SU-DHL-6 (cell line): ENCODE measurements around the gene LCP1.
A peak's percentile ranks its signal among the peaks of the same experiment; 100 is the strongest.

Source experiments
- H2AFZ ChIP-seq: fragments of 200-600 bp; sonication (generic); 2 replicates; pipeline ENCODE4 v1.6.1; 2014; ENCODE audit warnings: low read depth, mild to moderate bottlenecking, moderate library complexity, mixed read lengths, antibody characterized with exemption, low read length; ENCODE audit not compliant: severe bottlenecking
- H3F3A ChIP-seq: fragments of 200-600 bp; shearing (Covaris generic); 2 replicates; pipeline ENCODE4 v1.6.0; 2016; ENCODE audit warnings: antibody characterized with exemption, mild to moderate bottlenecking; ENCODE audit not compliant: insufficient read depth
- H3K27ac ChIP-seq: fragments of 200-600 bp; sonication (generic); 2 replicates; pipeline ENCODE4 v1.5.1; 2016; ENCODE audit warnings: low read depth, mild to moderate bottlenecking, low read length, moderate library complexity, mixed read lengths
- H3K27me3 ChIP-seq: fragments of 200-600 bp; sonication (generic), shearing (Covaris generic); 2 replicates; pipeline ENCODE4 v1.6.0; 2014; ENCODE audit warnings: mild to moderate bottlenecking, low read length
- H3K36me3 ChIP-seq: fragments of 200-600 bp; sonication (generic); 2 replicates; pipeline ENCODE4 v1.6.1; 2014; ENCODE audit warnings: mild to moderate bottlenecking, low read length, mixed read lengths
- H3K4me2 ChIP-seq: fragments of 300-600, 200-600 bp; shearing (Covaris generic), sonication (generic); 2 replicates; pipeline ENCODE4 v1.6.0; 2014; ENCODE audit warnings: low read length, low read depth, mild to moderate bottlenecking; ENCODE audit not compliant: poor library complexity, severe bottlenecking
- H3K4me3 ChIP-seq: fragments of 200-600 bp; sonication (generic); 2 replicates; pipeline ENCODE4 v1.5.1; 2014; ENCODE audit warnings: antibody characterized with exemption, low read length, mild to moderate bottlenecking, mixed read lengths; ENCODE audit not compliant: insufficient read depth, poor library complexity, severe bottlenecking
- H3K79me2 ChIP-seq: fragments of 200-600 bp; sonication (generic); 2 replicates; pipeline ENCODE4 v1.6.1; 2014; ENCODE audit warnings: mild to moderate bottlenecking, low read length, moderate library complexity; ENCODE audit not compliant: insufficient read depth
- H3K9ac ChIP-seq: fragments of 200-600 bp; sonication (generic); 2 replicates; pipeline ENCODE4 v1.7.0; 2014; ENCODE audit warnings: mild to moderate bottlenecking, low read length
- H3K9me2 ChIP-seq: fragments of 200-600 bp; sonication (generic); replicated peaks from 2 replicates; pipeline ENCODE4 v1.6.1; 2014; ENCODE audit warnings: low read length; ENCODE audit not compliant: insufficient read depth
- H3K9me3 ChIP-seq: fragments of 200-600 bp; sonication (generic); 2 replicates; pipeline ENCODE4 v1.6.1; 2014; ENCODE audit warnings: low read length, mixed read lengths; ENCODE audit not compliant: insufficient read depth
- H4K20me1 ChIP-seq: fragments of 200-600 bp; sonication (generic); 2 replicates; pipeline ENCODE4 v1.6.1; 2014; ENCODE audit warnings: low read depth, mild to moderate bottlenecking, antibody characterized with exemption, low read length, moderate library complexity, mixed read lengths
- EZH2phosphoT487 ChIP-seq: fragments of 200-600 bp; sonication (generic), shearing (Covaris generic); conservative IDR thresholded peaks from 2 replicates; pipeline ENCODE4 v1.6.1; 2018; ENCODE audit warnings: mild to moderate bottlenecking, antibody characterized with exemption, low read length, moderate library complexity, mixed read lengths
- TF ChIP-seq, protein P1 (sequence below): fragments of 200-600 bp; sonication (generic); IDR thresholded peaks from one replicate; pipeline ENCODE4 v1.5.1; 2017; ENCODE audit warnings: antibody characterized with exemption, mild to moderate bottlenecking, low read length, moderate library complexity; ENCODE audit not compliant: insufficient read depth, poor library complexity, severe bottlenecking

The LCP1 gene

DNA sequence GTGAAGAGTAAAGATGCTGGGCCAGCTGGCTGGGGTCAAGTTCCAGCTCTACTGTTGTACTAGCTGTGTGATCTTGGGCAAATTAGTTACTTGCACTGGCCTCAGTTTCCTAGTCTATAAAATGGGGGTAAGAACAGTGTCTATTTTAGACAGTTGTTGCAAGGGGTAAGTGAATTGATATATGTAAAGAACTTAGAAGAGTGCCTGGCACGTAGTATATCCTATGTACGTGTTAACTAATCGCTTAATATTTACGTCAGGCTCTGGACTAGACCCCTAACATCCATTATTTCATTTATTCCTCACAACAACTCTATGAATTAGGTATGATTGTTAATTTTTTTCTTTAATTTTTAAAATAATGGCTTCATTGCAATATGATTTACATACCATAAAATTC, 3.7 kb upstream of the LCP1 start:
- Histone ChIP-seq H3K4me3 (no peak overlapping the region), H3K36me3 (peaks cover 7% of the 10 kb centered on the region)
- TF ChIP-seq EZH2phosphoT487 = no peak
- TF ChIP-seq, protein P1, sequence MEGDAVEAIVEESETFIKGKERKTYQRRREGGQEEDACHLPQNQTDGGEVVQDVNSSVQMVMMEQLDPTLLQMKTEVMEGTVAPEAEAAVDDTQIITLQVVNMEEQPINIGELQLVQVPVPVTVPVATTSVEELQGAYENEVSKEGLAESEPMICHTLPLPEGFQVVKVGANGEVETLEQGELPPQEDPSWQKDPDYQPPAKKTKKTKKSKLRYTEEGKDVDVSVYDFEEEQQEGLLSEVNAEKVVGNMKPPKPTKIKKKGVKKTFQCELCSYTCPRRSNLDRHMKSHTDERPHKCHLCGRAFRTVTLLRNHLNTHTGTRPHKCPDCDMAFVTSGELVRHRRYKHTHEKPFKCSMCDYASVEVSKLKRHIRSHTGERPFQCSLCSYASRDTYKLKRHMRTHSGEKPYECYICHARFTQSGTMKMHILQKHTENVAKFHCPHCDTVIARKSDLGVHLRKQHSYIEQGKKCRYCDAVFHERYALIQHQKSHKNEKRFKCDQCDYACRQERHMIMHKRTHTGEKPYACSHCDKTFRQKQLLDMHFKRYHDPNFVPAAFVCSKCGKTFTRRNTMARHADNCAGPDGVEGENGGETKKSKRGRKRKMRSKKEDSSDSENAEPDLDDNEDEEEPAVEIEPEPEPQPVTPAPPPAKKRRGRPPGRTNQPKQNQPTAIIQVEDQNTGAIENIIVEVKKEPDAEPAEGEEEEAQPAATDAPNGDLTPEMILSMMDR = no peak

DNA sequence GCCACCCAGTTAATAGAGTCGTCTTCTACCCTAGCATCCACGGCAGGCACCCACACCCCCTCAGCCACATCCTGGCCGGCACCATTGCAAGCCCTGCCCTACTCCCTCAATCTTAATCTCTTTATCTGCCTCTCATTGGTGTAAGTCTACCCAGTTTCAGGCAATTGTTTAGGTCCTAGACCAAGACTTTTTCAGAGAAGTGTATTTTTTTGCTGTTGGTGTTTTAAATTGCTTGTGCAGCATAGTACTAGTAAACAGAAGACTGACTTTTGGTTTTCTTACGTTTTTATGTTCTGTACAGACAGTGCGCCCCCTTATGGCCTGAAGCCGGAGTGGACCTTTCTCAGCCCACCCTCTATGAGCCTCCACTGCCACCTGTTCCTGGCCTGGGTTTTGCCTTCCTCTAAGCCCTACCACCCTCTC, 2.3 kb upstream of the LCP1 start:
- H3K79me2 ChIP-seq = peaks cover 37% of the 10 kb centered on the region
- no peak for TF ChIP-seq EZH2phosphoT487
- TF ChIP-seq, protein P1 = peak; percentile 86
- no peaks in the 10 kb centered on the region for H3K9me3 ChIP-seq
- peak overlapping the region; percentile 90 for H3K9ac ChIP-seq
- peak overlapping the region; percentile 99 for H3K27ac ChIP-seq
- H3K4me3 ChIP-seq = peak overlapping the region; percentile 49
- H3K4me2 ChIP-seq = peak overlapping the region; percentile 93
- peaks cover 5% of the 10 kb centered on the region for H4K20me1 ChIP-seq
- H3K9me2 ChIP-seq = no peaks in the 10 kb centered on the region
- peaks cover 50% of the 10 kb centered on the region for H3F3A ChIP-seq
- H3K27me3 ChIP-seq = no peaks in the 10 kb centered on the region
- peak overlapping the region; percentile 52 for H2AFZ ChIP-seq
- peaks cover 13% of the 10 kb centered on the region for H3K36me3 ChIP-seq

More for the DNA sequence above, 3.7 kb upstream of the LCP1 start:
- H2AFZ ChIP-seq = no peak overlapping the region
- H3K9me3 ChIP-seq = no peaks in the 10 kb centered on the region
- H4K20me1 ChIP-seq = 0 out of 2 replicates have a peak, but pooled peaks cover 4% of the 10 kb centered on the region
- H3K79me2 ChIP-seq = peaks cover 23% of the 10 kb centered on the region
- no peak overlapping the region for H3K4me2 ChIP-seq
- H3K9me2 ChIP-seq = no peaks in the 10 kb centered on the region
- H3K9ac ChIP-seq = no peak overlapping the region
- H3K27me3 ChIP-seq = no peaks in the 10 kb centered on the region
- H3F3A ChIP-seq = peaks cover 37% of the 10 kb centered on the region
- no peak overlapping the region for H3K27ac ChIP-seq

- Histone ChIP-seq H3K9me3 (no peaks in the 10 kb centered on the region), H3K9me2 (no peaks in the 10 kb centered on the region), H4K20me1 (peaks cover 15% of the 10 kb centered on the region), H3K4me2 (peak overlapping the region; percentile 93), H3K27ac (peak overlapping the region; percentile 99), H2AFZ (peak overlapping the region; percentile 52), H3K79me2 (peaks cover 47% of the 10 kb centered on the region), H3F3A (peaks cover 60% of the 10 kb centered on the region), H3K36me3 (peaks cover 23% of the 10 kb centered on the region), H3K9ac (peak overlapping the region; percentile 90), H3K4me3 (peak overlapping the region; percentile 49), H3K27me3 (no peaks in the 10 kb centered on the region)
- no peak for TF ChIP-seq EZH2phosphoT487
- TF ChIP-seq, protein P1 = no peak
These were observed 1.3 kb upstream of the LCP1 start for GRCh38 chr13:46183018-46183946.
